ENCODE measurements around the gene NAGLU.
A peak's percentile ranks its signal among the peaks of the same experiment; 100 is the strongest.

NAGLU gene

GRCh38 chr17:42563143-42563509, 27.1 kb downstream of the NAGLU start:
- Histone ChIP-seq H3K27me3 (ENCODE audit: control insufficient read depth, insufficient read depth, low read length, poor library complexity, severe bottlenecking) (no peaks in the 10 kb centered on the region), H3K27ac (ENCODE audit: insufficient read depth, low read depth, low read length, poor library complexity, severe bottlenecking) (no peak overlapping the region), H3K4me1 (ENCODE audit: control insufficient read depth, insufficient read depth, low read length) (peaks cover 18% of the 10 kb centered on the region), H3K36me3 (ENCODE audit: control insufficient read depth, insufficient read depth, low read length) (peaks cover 4% of the 10 kb centered on the region), H3K9me3 (ENCODE audit: control insufficient read depth, low read length) (no peaks in the 10 kb centered on the region), H3K4me3 (ENCODE audit: insufficient read depth, low read depth, low read length) (peak overlapping the region; percentile 91)
- 90 to 94% methylated on average over 14 of the region's 14 CpGs for WGBS, 2 experiments

GRCh38 chr17:42563543-42563942, 27.5 kb downstream of the NAGLU start:
- Histone ChIP-seq H3K27ac (ENCODE audit: insufficient read depth, low read depth, low read length, poor library complexity, severe bottlenecking) (no peak overlapping the region), H3K27me3 (ENCODE audit: control insufficient read depth, insufficient read depth, low read length, poor library complexity, severe bottlenecking) (no peaks in the 10 kb centered on the region), H3K9me3 (ENCODE audit: control insufficient read depth, low read length) (no peaks in the 10 kb centered on the region), H3K4me3 (ENCODE audit: insufficient read depth, low read depth, low read length) (no peak overlapping the region), H3K36me3 (ENCODE audit: control insufficient read depth, insufficient read depth, low read length) (peaks cover 7% of the 10 kb centered on the region), H3K4me1 (ENCODE audit: control insufficient read depth, insufficient read depth, low read length) (peaks cover 18% of the 10 kb centered on the region)
- 93 to 95% methylated on average over 1 of the region's 1 CpG for WGBS, 2 experiments

DNA sequence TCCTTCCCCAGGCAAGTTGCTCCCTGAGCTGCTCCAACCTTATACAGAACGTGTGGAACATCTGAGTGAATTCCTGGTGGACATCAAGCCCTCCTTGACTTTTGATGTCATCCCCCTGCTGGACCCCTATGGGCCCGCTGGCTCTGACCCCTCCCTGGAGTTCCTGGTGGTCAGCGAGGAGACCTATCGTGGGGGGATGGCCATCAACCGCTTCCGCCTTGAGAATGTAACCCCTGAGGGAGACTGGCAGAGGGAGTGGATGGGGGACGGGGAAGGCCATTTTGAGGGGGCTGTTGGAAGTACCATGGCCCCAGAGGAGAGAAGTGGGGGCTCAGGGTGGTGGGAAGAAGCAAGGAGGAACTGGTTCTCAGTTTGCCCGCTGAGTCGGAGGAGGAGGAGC, 27.9 kb downstream of the NAGLU start:
- no peaks in the 10 kb centered on the region for H3K27me3 ChIP-seq (ENCODE audit: control insufficient read depth, insufficient read depth, low read length, poor library complexity, severe bottlenecking)
- no peaks in the 10 kb centered on the region for H3K9me3 ChIP-seq (ENCODE audit: control insufficient read depth, low read length)
- 86 to 89% methylated on average over 9 of the region's 9 CpGs for WGBS, 2 experiments
- no peak overlapping the region for H3K4me3 ChIP-seq (ENCODE audit: insufficient read depth, low read depth, low read length)
- peaks cover 18% of the 10 kb centered on the region for H3K4me1 ChIP-seq (ENCODE audit: control insufficient read depth, insufficient read depth, low read length)
- no peak overlapping the region for H3K27ac ChIP-seq (ENCODE audit: insufficient read depth, low read depth, low read length, poor library complexity, severe bottlenecking)
- H3K36me3 ChIP-seq (ENCODE audit: control insufficient read depth, insufficient read depth, low read length): peaks cover 11% of the 10 kb centered on the region

DNA sequence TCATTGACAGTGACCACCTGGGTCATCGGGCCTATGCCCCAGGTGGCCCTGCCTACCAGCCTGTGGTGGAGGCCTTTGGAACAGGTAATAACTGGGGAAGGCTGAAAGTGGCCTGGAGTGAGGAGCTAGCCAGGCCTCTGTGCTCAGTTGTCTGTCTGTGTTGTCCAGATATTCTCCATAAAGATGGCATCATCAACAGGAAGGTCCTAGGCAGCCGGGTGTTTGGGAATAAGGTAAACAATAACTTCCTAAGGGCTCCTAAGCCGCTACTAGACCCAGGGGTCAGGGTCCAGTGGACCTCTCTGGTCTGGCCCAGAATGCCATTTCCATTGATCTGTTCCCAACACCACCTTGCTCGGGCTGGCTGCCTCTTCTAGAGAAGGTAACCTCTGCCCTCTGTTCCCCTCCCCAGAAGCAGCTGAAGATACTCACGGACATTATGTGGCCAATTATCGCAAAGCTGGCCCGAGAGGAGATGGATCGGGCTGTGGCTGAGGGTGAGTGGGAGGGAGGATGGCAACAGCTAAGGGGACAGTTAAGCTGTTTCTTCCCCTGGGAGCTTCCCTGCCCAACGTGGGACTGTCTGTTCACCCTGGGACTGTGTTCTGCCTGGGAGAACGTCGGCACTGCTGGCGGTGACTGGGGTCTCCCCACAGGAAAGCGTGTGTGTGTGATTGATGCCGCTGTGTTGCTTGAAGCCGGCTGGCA, 28.9 kb downstream of the NAGLU start:
- H3K4me1 ChIP-seq (ENCODE audit: control insufficient read depth, insufficient read depth, low read length): peaks cover 18% of the 10 kb centered on the region
- no peaks in the 10 kb centered on the region for H3K9me3 ChIP-seq (ENCODE audit: control insufficient read depth, low read length)
- no peak overlapping the region for H3K4me3 ChIP-seq (ENCODE audit: insufficient read depth, low read depth, low read length)
- H3K27ac ChIP-seq (ENCODE audit: insufficient read depth, low read depth, low read length, poor library complexity, severe bottlenecking): no peak overlapping the region
- H3K27me3 ChIP-seq (ENCODE audit: control insufficient read depth, insufficient read depth, low read length, poor library complexity, severe bottlenecking): no peaks in the 10 kb centered on the region
- WGBS, 2 experiments: 93 to 98% methylated on average over 15 of the region's 15 CpGs
- peaks cover 19% of the 10 kb centered on the region for H3K36me3 ChIP-seq (ENCODE audit: control insufficient read depth, insufficient read depth, low read length)

DNA sequence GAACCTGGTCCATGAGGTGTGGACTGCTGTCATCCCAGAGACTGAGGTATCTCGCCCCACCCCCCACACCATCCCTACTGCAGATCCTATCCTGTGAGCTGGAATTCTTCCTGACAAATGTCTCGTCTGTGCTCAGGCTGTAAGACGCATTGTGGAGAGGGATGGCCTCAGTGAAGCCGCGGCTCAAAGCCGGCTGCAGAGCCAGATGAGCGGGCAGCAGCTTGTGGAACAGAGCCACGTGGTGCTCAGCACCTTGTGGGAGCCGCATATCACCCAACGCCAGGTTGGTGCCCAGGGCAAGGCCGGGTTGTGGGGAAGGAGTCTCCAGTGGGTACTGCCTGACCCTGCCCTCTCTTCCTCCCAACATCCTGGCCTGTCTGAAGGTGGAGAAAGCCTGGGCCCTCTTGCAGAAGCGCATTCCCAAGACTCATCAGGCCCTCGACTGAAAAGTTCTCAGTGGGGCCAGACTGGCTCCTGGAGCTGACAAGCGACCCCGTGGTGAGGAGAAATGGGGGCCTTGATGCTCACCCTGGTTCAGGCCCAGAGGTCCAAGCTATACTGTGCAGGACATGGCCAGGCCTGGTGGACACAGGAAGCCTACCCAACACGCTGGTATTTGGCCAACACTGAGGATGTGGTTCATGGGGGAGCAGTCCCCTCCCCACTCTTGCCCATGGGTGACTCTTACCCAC, 29.6 kb downstream of the NAGLU start:
- Histone ChIP-seq H3K4me3 (ENCODE audit: insufficient read depth, low read depth, low read length) (no peak overlapping the region), H3K27ac (ENCODE audit: insufficient read depth, low read depth, low read length, poor library complexity, severe bottlenecking) (no peak overlapping the region), H3K9me3 (ENCODE audit: control insufficient read depth, low read length) (no peaks in the 10 kb centered on the region), H3K36me3 (ENCODE audit: control insufficient read depth, insufficient read depth, low read length) (peaks cover 19% of the 10 kb centered on the region), H3K27me3 (ENCODE audit: control insufficient read depth, insufficient read depth, low read length, poor library complexity, severe bottlenecking) (no peaks in the 10 kb centered on the region), H3K4me1 (ENCODE audit: control insufficient read depth, insufficient read depth, low read length) (peaks cover 18% of the 10 kb centered on the region)
- 90 to 94% methylated on average over 16 of the region's 16 CpGs for WGBS, 2 experiments

DNA sequence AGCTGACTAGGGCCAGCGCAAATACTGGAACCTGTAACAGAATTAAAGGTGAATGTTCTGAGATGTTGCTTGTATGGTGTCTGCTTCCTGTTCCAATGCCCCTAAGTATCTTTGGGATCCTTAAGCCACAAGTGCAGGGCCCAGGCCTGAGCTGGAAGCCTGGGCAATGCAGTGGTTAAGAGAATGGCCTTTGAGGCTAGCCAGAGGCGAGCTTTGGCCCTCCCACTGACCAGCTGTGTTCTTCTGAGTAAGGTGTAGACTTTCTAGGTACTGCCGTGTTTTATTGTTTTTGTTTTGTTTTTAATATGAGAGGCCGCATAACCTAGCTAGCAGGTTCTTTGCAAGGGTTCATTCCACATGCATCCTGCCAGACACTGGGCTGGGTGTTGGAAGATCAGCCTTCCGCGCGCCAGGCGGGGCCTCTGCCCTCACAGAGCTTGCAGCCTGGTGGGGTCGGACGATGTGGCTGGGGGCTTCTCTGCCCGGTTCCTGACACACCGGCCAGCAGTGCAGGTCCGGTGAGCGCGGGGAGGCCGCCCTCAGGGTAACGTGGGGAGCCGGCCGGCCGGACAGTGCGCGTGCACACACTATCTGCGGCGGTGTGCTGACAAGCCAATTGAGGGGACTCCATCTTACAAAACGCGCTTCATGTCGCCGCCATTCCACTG, 30.3 kb downstream of the NAGLU start:
- no peaks in the 10 kb centered on the region for H3K27me3 ChIP-seq (ENCODE audit: control insufficient read depth, insufficient read depth, low read length, poor library complexity, severe bottlenecking)
- peaks cover 19% of the 10 kb centered on the region for H3K36me3 ChIP-seq (ENCODE audit: control insufficient read depth, insufficient read depth, low read length)
- H3K27ac ChIP-seq (ENCODE audit: insufficient read depth, low read depth, low read length, poor library complexity, severe bottlenecking): peak overlapping the region; percentile 63
- WGBS, 2 experiments: 67% methylated on average over 28 of the region's 28 CpGs
- H3K9me3 ChIP-seq (ENCODE audit: control insufficient read depth, low read length): no peaks in the 10 kb centered on the region
- H3K4me3 ChIP-seq (ENCODE audit: insufficient read depth, low read depth, low read length): peak overlapping the region; percentile 80
- H3K4me1 ChIP-seq (ENCODE audit: control insufficient read depth, insufficient read depth, low read length): peaks cover 18% of the 10 kb centered on the region

DNA sequence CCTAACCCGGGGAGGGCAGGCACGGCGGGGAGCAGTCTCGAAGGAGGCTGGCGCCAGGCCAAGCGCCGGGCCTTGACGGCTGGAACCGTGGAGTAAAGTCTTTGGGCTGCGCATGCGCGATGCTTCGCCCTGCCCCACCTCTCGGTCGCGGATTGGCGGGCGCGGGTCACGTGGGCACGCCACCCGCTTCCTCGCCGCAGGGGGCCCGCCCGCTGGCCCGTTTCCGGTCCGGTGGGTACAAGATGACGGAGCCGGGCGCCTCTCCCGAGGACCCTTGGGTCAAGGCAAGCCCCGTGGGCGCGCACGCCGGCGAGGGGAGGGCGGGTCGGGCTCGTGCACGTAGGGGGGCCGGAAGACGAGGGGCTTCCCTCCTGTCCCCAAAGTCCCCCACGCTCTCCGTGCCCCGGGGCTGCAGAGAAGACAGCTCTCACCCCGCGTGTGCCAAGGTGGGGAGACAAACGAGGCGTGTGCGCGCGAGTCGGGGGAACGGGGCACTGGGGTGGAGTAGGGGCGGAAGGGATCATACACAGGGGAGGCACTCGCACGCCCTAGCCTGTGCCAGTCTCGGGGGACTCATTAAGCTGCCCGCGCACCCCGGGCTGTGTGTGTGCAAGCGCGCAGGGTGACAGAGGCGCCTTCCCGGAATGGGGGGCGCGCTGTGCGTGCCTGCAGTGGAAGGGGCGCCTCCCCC, 31.0 kb downstream of the NAGLU start, which contains the start of gene MLX:
Gene MLX, plus strand, starts transcription at position 218 of the 691 bp plus-strand sequence. Its CDS starts 25 bp downstream, at position 243.
- peak within 1 kb of the TSS; percentile 80 for H3K4me3 ChIP-seq (ENCODE audit: insufficient read depth, low read depth, low read length)
- no peaks in the 10 kb centered on the region for H3K27me3 ChIP-seq (ENCODE audit: control insufficient read depth, insufficient read depth, low read length, poor library complexity, severe bottlenecking)
- H3K36me3 ChIP-seq (ENCODE audit: control insufficient read depth, insufficient read depth, low read length): peaks cover 24% of the 10 kb centered on the region
- no peaks in the 10 kb centered on the region for H3K9me3 ChIP-seq (ENCODE audit: control insufficient read depth, low read length)
- H3K27ac ChIP-seq (ENCODE audit: insufficient read depth, low read depth, low read length, poor library complexity, severe bottlenecking): peak within 1 kb of the TSS; percentile 63
- peaks cover 18% of the 10 kb centered on the region for H3K4me1 ChIP-seq (ENCODE audit: control insufficient read depth, insufficient read depth, low read length)
- WGBS, 2 experiments: 0 to 1% methylated on average over 72 of the region's 72 CpGs

DNA sequence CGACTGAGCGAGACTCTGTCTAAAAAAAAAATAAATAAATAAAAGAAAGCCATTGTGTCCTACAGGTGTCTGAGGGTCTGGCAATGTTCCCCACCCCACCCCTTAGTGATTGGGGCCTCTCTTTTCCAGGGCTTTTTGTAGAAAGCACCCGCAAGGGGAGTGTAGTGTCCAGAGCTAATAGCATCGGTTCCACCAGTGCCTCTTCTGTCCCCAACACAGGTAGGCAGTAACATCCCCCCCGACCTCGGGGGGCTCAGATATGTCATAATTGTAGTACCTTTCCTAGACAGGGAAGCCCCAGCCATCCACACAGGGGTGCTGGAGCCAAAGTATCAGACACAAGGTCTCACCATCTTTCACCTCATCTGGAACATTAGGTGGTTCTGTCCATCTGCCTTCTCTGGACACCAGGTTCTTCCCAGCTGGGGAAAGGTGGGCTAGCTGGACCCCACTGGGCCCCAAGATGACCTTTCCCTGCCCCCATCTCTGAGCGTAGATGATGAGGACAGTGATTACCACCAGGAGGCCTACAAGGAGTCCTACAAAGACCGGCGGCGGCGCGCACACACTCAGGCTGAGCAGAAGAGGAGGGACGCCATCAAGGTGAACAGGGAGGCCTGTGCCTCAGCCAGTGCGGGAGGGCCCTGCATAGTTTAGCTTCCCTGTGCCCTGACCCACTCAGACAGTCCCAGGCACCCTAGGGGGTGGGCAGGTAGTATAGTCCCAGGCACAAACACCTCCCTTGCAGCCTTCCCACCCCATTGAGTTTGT, 32.5 kb downstream of the NAGLU start:
- no peak overlapping the region for H3K27ac ChIP-seq (ENCODE audit: insufficient read depth, low read depth, low read length, poor library complexity, severe bottlenecking)
- no peak overlapping the region for H3K4me3 ChIP-seq (ENCODE audit: insufficient read depth, low read depth, low read length)
- peaks cover 10% of the 10 kb centered on the region for H3K4me1 ChIP-seq (ENCODE audit: control insufficient read depth, insufficient read depth, low read length)
- peaks cover 39% of the 10 kb centered on the region for H3K36me3 ChIP-seq (ENCODE audit: control insufficient read depth, insufficient read depth, low read length)
- 89% methylated on average over 12 to 14 of the region's 14 CpGs for WGBS, 2 experiments
- H3K9me3 ChIP-seq (ENCODE audit: control insufficient read depth, low read length): no peaks in the 10 kb centered on the region
- H3K27me3 ChIP-seq (ENCODE audit: control insufficient read depth, insufficient read depth, low read length, poor library complexity, severe bottlenecking): no peaks in the 10 kb centered on the region

DNA sequence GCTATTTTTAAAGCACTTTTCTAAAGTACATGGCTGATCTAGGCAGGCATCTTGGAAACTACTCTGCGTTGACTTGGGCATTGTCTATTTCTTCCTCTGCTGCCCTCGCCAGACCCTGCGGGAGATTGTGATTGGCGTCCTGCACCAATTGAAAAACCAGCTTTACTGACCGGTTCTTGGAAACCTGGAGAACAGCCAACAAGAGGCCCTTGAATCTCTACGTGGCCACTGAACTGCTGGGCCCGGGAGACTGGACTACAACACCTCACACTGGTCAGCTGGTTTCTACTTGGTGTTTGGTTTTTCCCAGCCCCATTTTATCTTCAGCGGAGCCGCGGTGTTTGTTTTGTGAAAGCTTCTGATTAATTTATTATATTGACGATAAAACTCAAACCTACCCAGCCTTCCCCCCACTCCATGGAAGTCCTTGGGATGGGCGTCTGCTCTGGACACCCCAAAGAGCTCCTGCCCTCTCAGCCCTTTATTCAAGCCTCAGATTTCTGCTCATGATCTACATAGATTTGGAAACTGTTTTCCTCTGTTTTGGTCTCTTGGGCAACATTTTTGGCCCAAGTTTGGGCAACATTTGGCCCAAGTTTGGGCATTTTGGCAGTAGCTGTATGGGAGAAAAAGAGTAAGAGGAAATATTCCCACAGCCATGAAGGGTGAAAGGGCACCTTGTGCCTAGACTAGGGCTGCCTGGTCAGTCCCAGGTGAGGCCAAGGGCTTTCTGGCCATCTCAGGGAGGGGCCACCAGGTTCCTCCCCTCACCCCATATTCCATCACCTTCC, 35.6 kb downstream of the NAGLU start:
- no peaks in the 10 kb centered on the region for H3K27me3 ChIP-seq (ENCODE audit: control insufficient read depth, insufficient read depth, low read length, poor library complexity, severe bottlenecking)
- WGBS, 2 experiments: 95 to 97% methylated on average over 10 to 12 of the region's 12 CpGs
- no peak overlapping the region for H3K27ac ChIP-seq (ENCODE audit: insufficient read depth, low read depth, low read length, poor library complexity, severe bottlenecking)
- peaks cover 49% of the 10 kb centered on the region for H3K36me3 ChIP-seq (ENCODE audit: control insufficient read depth, insufficient read depth, low read length)
- no peak overlapping the region for H3K4me3 ChIP-seq (ENCODE audit: insufficient read depth, low read depth, low read length)
- H3K4me1 ChIP-seq (ENCODE audit: control insufficient read depth, insufficient read depth, low read length): peaks cover 9% of the 10 kb centered on the region
- no peaks in the 10 kb centered on the region for H3K9me3 ChIP-seq (ENCODE audit: control insufficient read depth, low read length)

Measured in ectodermal cell (in vitro differentiated cells).